GM18873 (cell line): ENCODE measurements around the gene MAP2K6.

ENCODE experiments used
- ATAC-seq: cut with Tn5 transposase; IDR thresholded peaks from one replicate; pipeline ENCODE4 v1.9.1; 2021; ENCODE audit warnings: mild to moderate bottlenecking, moderate library complexity, moderate number of reproducible peaks; ENCODE audit not compliant: unreplicated experiment, low FRiP score

The MAP2K6 gene

GRCh38 chr17:69561462-69561861 lies 147.0 kb downstream of the MAP2K6 start:
- ATAC-seq = no peak

- no peak for ATAC-seq
Measured at GRCh38 chr17:69565447-69565846, 150.9 kb downstream of the MAP2K6 start.

- no peak for ATAC-seq
Measured at GRCh38 chr17:69567130-69567529, 152.6 kb downstream of the MAP2K6 start.

- no peak for ATAC-seq
Measured at GRCh38 chr17:69572747-69573146, 158.2 kb downstream of the MAP2K6 start.

GRCh38 chr17:69573396-69573795 lies 158.9 kb downstream of the MAP2K6 start:
- no peak for ATAC-seq

GRCh38 chr17:69574257-69575197 lies 160.0 kb downstream of the MAP2K6 start:
- ATAC-seq = no peak

DNA sequence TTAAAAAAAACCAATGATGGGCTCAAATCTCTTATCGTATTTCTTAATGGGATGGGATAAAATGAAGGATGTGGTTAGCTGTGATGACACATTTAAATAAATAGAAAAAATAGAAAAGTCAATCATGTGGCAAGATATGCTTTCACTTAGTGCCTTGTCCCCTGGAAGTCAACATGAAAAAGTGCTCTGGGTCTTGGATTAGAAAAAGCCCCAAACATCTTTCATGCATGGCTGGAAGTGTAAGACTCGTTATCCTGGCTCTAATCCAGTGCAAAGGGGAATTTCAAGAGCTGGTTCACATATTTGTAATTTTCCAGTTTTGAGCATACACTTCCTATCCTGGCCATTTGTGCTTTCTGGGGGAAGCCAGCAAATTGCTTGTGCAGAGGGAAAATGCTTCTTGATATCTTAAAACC lies 160.9 kb downstream of the MAP2K6 start:
- ATAC-seq = no peak

DNA sequence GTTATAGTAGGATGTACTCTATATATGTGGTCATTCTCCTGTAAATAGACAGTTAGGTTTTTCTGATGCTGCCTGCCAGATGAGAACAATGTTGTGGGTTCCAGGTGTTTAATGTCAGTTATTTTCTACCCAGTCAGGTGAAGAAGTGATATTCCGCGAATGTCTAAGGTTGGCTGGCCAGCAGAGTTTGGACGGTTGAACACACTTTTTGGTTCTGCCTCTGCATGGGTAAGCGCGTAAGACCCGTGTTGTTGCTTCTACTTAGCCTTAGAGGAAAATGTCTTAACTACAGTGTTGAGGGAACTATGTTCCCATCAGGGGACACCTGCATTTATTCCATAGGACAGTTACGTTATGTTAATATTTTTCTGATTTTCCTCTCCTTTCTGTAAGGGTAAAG lies 162.6 kb downstream of the MAP2K6 start:
- ATAC-seq = no peak

DNA sequence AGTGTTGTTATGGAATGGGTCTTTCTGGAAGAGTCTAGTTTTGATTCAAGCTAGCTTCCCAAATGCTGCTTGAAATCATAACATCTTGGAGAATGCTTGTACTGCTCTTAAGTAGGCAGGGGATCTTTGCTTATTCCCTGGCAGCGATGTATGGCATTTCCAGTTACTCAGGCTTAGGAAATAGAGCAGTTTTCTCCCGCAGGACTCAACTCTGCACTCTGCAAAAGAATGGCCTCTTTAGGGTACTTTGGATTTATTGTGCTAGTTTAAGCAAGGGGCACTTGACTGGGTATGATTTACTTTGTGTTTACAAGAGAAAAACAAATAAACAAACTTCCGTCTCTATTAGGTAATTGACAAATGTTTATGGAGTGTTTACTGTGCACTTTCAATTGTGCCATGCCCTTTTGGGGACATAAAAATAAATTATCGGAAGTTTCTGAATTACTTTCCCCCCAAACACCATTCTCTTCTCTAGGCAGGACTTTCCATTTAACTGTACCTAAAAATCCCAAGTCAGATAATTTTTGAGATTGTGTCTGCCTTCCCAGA lies 164.0 kb downstream of the MAP2K6 start:
- ATAC-seq = no peak

DNA sequence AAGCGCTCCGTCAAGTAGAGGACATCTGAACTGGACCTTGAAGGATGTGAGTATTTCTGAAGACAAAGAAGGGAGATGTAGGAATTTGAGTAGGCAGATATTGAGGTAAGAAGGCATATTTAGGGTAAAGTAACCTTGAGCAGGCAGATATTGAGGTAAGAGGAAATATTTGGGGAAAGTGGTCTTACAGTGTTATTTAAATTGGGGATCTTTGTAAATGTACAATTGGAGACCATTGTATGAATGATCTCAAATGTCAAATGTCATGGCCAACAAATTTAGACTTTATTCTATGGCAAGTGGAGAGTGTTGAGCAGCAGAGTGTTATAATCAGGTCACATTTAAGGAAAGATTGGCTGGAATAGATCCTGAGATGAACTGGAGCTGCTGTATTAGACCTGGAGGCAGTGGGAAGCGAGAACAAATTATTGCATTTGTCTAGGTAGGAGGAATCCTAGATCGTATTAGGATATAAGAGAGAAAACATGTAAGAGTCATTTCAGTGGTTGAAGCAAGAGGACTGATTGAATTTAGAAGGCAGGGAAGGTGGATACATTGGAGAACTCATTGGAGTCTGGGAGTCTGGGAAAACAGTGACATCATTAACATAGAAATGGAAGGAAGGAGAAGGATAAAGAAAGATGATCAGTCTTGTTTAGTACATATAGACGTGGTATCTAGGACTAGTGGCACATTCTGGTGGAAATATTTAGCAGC lies 165.6 kb downstream of the MAP2K6 start:
- no peak for ATAC-seq

- ATAC-seq = peak; percentile 61
Measured at GRCh38 chr17:69581061-69581961, 166.8 kb downstream of the MAP2K6 start.

- ATAC-seq = no peak
Measured at GRCh38 chr17:69588316-69588715, 173.8 kb downstream of the MAP2K6 start.

DNA sequence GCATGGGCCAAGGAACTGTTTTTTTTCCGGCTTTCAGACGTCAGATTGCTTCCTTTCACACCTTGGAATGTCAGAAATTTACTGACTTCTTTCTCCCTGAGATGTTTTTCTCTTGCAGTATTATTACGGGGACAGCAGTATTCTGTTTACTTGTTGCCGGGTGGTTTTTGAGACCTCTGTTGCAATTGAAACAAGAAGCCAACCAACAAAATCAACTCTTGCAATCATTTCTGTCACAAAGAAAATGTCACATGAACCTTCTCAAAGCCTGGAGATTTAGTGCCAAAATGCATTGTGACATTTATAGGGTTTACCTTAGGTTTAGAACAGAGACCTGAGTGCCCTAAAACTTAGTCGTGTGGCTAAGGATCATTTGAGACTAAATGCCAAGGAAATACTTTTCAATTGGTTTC lies 174.3 kb downstream of the MAP2K6 start:
- no peak for ATAC-seq

- no peak for ATAC-seq
Measured at GRCh38 chr17:69590671-69591070, 176.2 kb downstream of the MAP2K6 start.

GRCh38 chr17:69592692-69593350 lies 178.3 kb downstream of the MAP2K6 start:
- ATAC-seq = no peak

- no peak for ATAC-seq
Measured at GRCh38 chr17:69593351-69593715, 178.8 kb downstream of the MAP2K6 start.

GRCh38 chr17:69593716-69594115 lies 179.2 kb downstream of the MAP2K6 start:
- ATAC-seq = no peak

- ATAC-seq = no peak
Measured at GRCh38 chr17:69594641-69595040, 180.1 kb downstream of the MAP2K6 start.

DNA sequence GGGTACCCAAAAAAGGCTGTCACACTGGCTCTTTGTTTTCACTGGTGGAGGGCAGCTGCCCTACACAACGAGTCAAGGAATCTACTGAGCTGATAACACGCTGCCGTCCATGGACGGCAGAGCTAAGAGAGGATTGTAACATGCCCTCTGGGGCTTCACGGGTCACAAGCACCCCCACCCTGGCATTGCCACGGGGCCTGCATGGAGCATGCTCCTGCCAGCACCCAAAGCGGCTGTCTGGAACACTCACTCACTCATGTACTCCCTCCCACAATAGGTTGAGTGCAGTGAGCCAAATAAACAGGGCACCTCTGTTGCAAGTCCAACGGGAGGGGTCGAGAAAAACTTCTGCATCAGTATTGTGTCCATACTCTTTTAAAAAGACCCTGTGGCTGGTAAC lies 181.6 kb downstream of the MAP2K6 start:
- ATAC-seq = no peak
